HepG2 (cell line): Measurements from ENCODE around the gene SLC19A1. TPM values are rescaled to one million over a fixed set of nuclear protein-coding genes. Genes with fewer than 3 reads are reported as not detected.

Experiments
- ASH2L ChIP-seq: fragments of 300-600, 200-600 bp; sonication (generic); IDR thresholded peaks from 2 replicates; pipeline ENCODE4 v1.7.0; 2017; ENCODE audit warnings: low read depth, mild to moderate bottlenecking, moderate library complexity, mixed read lengths, low read length; ENCODE audit not compliant: insufficient read length
- ATF7 ChIP-seq, 2 experiments: fragments of 450-650 bp in 1 of 2; sonication (generic) in 1 of 2; formaldehyde crosslinking in 1 of 2; IDR thresholded peaks; 2 replicates each; pipeline versions ENCODE4 v1.4.0 to v1.6.1; 2016 to 2020; ENCODE audit warnings: antibody characterized with exemption in 1 of 2, mild to moderate bottlenecking in 1 of 2, missing genetic modification reagents in 1 of 2
- BRCA1 ChIP-seq: sonication (generic); formaldehyde crosslinking; IDR thresholded peaks from 2 replicates; pipeline ENCODE4 v1.4.0; 2020; ENCODE audit warnings: missing genetic modification reagents
- CAMTA2 ChIP-seq: sonication (generic); formaldehyde crosslinking; IDR thresholded peaks from 2 replicates; pipeline ENCODE4 v1.4.0; 2020; ENCODE audit warnings: mild to moderate bottlenecking, missing genetic modification reagents, borderline replicate concordance
- CBX5 ChIP-seq: sonication (generic); formaldehyde crosslinking; IDR thresholded peaks from 2 replicates; pipeline ENCODE4 v1.4.0; 2020; ENCODE audit warnings: missing genetic modification reagents, borderline replicate concordance
- CCDC6 ChIP-seq: sonication (generic); formaldehyde crosslinking; IDR thresholded peaks from 2 replicates; pipeline ENCODE4 v1.8.1; 2022; ENCODE audit warnings: mild to moderate bottlenecking, missing genetic modification reagents, moderate library complexity
- FLYWCH1 ChIP-seq: sonication (generic); formaldehyde crosslinking; IDR thresholded peaks from 2 replicates; pipeline ENCODE4 v1.8.1; 2023; ENCODE audit warnings: mild to moderate bottlenecking, missing genetic modification reagents
- GFI1 ChIP-seq: sonication (generic); formaldehyde crosslinking; IDR thresholded peaks from 2 replicates; pipeline ENCODE4 v1.5.0; 2020; ENCODE audit warnings: missing genetic modification reagents, mild to moderate bottlenecking, borderline replicate concordance
- HOXA9 ChIP-seq: sonication (generic); formaldehyde crosslinking; IDR thresholded peaks from 2 replicates; pipeline ENCODE4 v1.8.1; 2022; ENCODE audit warnings: missing genetic modification reagents, mild to moderate bottlenecking, moderate library complexity, borderline replicate concordance
- ISX ChIP-seq: sonication (generic); formaldehyde crosslinking; conservative IDR thresholded peaks from 2 replicates; pipeline ENCODE4 v1.5.0; 2020; ENCODE audit warnings: missing genetic modification reagents
- KDM1A ChIP-seq: IDR thresholded peaks from 2 replicates; pipeline ENCODE4 v1.6.1; 2016; ENCODE audit warnings: missing compliant biosample characterization
- SIX1 ChIP-seq: sonication (generic); formaldehyde crosslinking; IDR thresholded peaks from 2 replicates; pipeline ENCODE4 v1.4.0; 2020; ENCODE audit warnings: missing genetic modification reagents, borderline replicate concordance
- SMC3 ChIP-seq: IDR thresholded peaks from 2 replicates; pipeline ENCODE4 v1.6.1; 2011; ENCODE audit warnings: low read length, improper control_type of control experiment
- SMYD3 ChIP-seq: sonication (generic); formaldehyde crosslinking; IDR thresholded peaks from 2 replicates; pipeline ENCODE4 v1.8.1; 2023; ENCODE audit warnings: mild to moderate bottlenecking, missing genetic modification reagents
- SOX6 ChIP-seq, 2 experiments: fragments of 450-650 bp in 1 of 2; sonication (generic) in 1 of 2; formaldehyde crosslinking in 1 of 2; IDR thresholded peaks; 2 replicates each; pipeline versions ENCODE4 v1.4.0 to v1.6.1; 2017 to 2020; ENCODE audit warnings: antibody characterized with exemption in 1 of 2, mild to moderate bottlenecking in 1 of 2, missing genetic modification reagents in 1 of 2
- TEAD3 ChIP-seq: optimal IDR thresholded peaks from 2 replicates; pipeline ENCODE3; 2016; ENCODE audit warnings: borderline replicate concordance
- ZNF17 ChIP-seq: sonication (generic); formaldehyde crosslinking; IDR thresholded peaks from 2 replicates; pipeline ENCODE4 v1.5.0; 2020; ENCODE audit warnings: mild to moderate bottlenecking, missing genetic modification reagents
- ZNF264 ChIP-seq: sonication (generic); formaldehyde crosslinking; IDR thresholded peaks from 2 replicates; pipeline ENCODE4 v1.4.0; 2020; ENCODE audit warnings: missing genetic modification reagents
- ZNF550 ChIP-seq: sonication (generic); formaldehyde crosslinking; IDR thresholded peaks from 2 replicates; pipeline ENCODE4 v1.4.0; 2020; ENCODE audit warnings: mild to moderate bottlenecking, missing genetic modification reagents, borderline replicate concordance
- ZNF629 ChIP-seq: sonication (generic); formaldehyde crosslinking; conservative IDR thresholded peaks from 2 replicates; pipeline ENCODE4 v1.5.0; 2020; ENCODE audit warnings: missing genetic modification reagents
- ZNF761 ChIP-seq: sonication (generic); formaldehyde crosslinking; conservative IDR thresholded peaks from 2 replicates; pipeline ENCODE4 v1.4.0; 2020; ENCODE audit warnings: mild to moderate bottlenecking, missing genetic modification reagents
- ZNF781 ChIP-seq: sonication (generic); formaldehyde crosslinking; IDR thresholded peaks from 2 replicates; pipeline ENCODE4 v1.5.1; 2020; ENCODE audit warnings: borderline replicate concordance, mild to moderate bottlenecking, missing genetic modification reagents; ENCODE audit errors: not compliant biosample characterization
- polyA plus RNA-seq, 8 experiments: library from polyadenylated mRNA; depleted of rRNA in 3 of 8; stranded (reverse) in 7 of 8; unstranded in 1 of 8; fragments of >200 nt; fragmentation: Illumina TruSeq in 4 of 8; extraction: Trizol in 4 of 8; gene quantifications; 2 replicates each; pipeline versions ENCODE4 v1.2.1 to v1.2.3, GENCODE V29; 2011 to 2016; ENCODE audit warnings: low read depth in 4 of 8, missing spikeins in 1 of 8, mixed read lengths in 1 of 8; ENCODE audit not compliant: insufficient read depth in 1 of 8
- total RNA-seq, 5 experiments: library from RNA; depleted of rRNA; stranded (reverse); fragments of >200 nt; fragmentation: Illumina TruSeq; extraction: Trizol; gene quantifications; 2 replicates each; pipeline ENCODE4 v1.2.3, GENCODE V29; 2016; ENCODE audit warnings: low read depth in 1 of 5
- TF ChIP-seq, protein P1 (sequence below): sonication (generic); formaldehyde crosslinking; IDR thresholded peaks from 2 replicates; pipeline ENCODE4 v1.4.0; 2020; ENCODE audit warnings: mild to moderate bottlenecking, missing genetic modification reagents
- TF ChIP-seq, protein P2 (sequence below): sonication (generic); formaldehyde crosslinking; IDR thresholded peaks from 2 replicates; pipeline ENCODE4 v1.5.0; 2020; ENCODE audit warnings: mild to moderate bottlenecking, missing genetic modification reagents, borderline replicate concordance
- TF ChIP-seq, protein P3 (sequence below): sonication (generic); formaldehyde crosslinking; IDR thresholded peaks from 2 replicates; pipeline ENCODE4 v1.5.0; 2020; ENCODE audit warnings: missing genetic modification reagents

The SLC19A1 gene
- total and polyA plus RNA-seq, 2 of the 13 experiments (the other 11 are each of a cell fraction or from before 2014, with no cell fraction given) = 21.8 to 23.0 TPM

DNA sequence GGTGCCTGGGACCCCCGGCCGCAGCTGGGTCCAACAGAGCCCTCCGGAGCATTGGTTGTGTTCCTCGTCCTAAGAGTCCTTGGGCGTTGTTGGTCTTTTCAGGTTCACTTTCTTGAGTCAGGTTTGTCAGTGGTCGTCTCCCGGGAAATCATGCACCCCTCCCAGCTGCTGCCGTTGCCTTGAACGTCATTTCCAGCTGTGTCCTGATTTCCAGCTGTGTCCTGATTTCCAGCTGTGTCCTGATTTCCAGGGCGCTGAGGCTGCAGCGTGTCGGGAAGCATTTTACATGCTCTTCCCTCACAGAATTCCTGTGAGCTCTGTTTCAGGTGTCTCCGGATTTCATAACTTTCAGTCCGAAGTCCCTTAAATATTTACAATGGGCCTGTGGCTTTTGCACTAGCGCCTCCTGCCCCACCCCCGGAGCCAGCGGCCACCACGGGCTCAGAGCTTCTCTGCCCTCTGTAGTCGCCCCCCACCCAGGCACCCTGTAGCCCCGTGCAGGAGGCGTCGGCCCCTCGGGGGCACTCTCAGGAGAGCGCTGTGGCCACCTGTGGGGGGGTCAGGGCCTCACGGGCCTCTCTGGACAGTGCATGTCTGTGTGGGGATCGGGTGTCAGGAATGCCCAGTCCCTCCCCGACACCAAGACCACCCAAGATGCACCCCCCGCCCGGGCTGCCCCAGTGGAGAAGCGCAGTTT lies 70.6 kb downstream of the SLC19A1 start (continued):
- TF ChIP-seq TEAD3 (CRISPR knock-in tag) (peak; percentile 91), ZNF264 (CRISPR knock-in tag) (peak; percentile 89; the same call in 1 of the 2 replicates), SOX6 (IDR thresholded peaks at IDR 0.05) (no peak), SOX6 (CRISPR knock-in tag; IDR thresholded peaks at IDR 0.05) (peak; percentile 89), FLYWCH1 (no peak), ZNF629 (CRISPR knock-in tag) (peak; percentile 55; the same call in 1 of the 2 replicates), ZNF781 (CRISPR knock-in tag) (no peak), ZNF761 (CRISPR knock-in tag) (no peak), CAMTA2 (no peak), ISX (no peak), SIX1 (peak; percentile 85), KDM1A (no peak), SMC3 (peak; percentile 30; the same call in 1 of the 2 replicates), HOXA9 (CRISPR knock-in tag) (no peak), ZNF17 (CRISPR knock-in tag) (no peak), GFI1 (CRISPR knock-in tag) (peak; percentile 74), SMYD3 (no peak), ATF7 (IDR thresholded peaks at IDR 0.05) (no peak), ATF7 (CRISPR knock-in tag; IDR thresholded peaks at IDR 0.05) (no peak), CBX5 (CRISPR knock-in tag) (peak; percentile 84; the same call in 1 of the 2 replicates), ZNF550 (CRISPR knock-in tag) (no peak), CCDC6 (CRISPR knock-in tag) (no peak), BRCA1 (CRISPR knock-in tag) (no peak), ASH2L (peak; percentile 62)
- TF ChIP-seq, protein P1, sequence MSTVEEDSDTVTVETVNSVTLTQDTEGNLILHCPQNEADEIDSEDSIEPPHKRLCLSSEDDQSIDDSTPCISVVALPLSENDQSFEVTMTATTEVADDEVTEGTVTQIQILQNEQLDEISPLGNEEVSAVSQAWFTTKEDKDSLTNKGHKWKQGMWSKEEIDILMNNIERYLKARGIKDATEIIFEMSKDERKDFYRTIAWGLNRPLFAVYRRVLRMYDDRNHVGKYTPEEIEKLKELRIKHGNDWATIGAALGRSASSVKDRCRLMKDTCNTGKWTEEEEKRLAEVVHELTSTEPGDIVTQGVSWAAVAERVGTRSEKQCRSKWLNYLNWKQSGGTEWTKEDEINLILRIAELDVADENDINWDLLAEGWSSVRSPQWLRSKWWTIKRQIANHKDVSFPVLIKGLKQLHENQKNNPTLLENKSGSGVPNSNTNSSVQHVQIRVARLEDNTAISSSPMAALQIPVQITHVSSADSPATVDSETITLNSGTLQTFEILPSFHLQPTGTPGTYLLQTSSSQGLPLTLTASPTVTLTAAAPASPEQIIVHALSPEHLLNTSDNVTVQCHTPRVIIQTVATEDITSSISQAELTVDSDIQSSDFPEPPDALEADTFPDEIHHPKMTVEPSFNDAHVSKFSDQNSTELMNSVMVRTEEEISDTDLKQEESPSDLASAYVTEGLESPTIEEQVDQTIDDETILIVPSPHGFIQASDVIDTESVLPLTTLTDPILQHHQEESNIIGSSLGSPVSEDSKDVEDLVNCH (CRISPR knock-in tag) = no peak
- TF ChIP-seq, protein P2, sequence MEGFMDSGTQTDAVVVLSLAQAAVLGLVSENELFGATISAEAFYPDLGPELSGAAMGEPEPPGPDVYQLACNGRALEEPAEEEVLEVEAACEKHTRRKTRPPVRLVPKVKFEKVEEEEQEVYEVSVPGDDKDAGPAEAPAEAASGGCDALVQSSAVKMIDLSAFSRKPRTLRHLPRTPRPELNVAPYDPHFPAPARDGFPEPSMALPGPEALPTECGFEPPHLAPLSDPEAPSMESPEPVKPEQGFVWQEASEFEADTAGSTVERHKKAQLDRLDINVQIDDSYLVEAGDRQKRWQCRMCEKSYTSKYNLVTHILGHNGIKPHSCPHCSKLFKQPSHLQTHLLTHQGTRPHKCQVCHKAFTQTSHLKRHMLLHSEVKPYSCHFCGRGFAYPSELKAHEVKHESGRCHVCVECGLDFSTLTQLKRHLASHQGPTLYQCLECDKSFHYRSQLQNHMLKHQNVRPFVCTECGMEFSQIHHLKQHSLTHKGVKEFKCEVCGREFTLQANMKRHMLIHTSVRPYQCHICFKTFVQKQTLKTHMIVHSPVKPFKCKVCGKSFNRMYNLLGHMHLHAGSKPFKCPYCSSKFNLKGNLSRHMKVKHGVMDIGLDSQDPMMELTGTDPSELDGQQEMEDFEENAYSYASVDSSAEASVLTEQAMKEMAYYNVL (CRISPR knock-in tag) = 0 out of 2 replicates have a peak, but pooled peaks have one; percentile 42
- TF ChIP-seq, protein P3, sequence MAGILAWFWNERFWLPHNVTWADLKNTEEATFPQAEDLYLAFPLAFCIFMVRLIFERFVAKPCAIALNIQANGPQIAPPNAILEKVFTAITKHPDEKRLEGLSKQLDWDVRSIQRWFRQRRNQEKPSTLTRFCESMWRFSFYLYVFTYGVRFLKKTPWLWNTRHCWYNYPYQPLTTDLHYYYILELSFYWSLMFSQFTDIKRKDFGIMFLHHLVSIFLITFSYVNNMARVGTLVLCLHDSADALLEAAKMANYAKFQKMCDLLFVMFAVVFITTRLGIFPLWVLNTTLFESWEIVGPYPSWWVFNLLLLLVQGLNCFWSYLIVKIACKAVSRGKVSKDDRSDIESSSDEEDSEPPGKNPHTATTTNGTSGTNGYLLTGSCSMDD = no peak
